ENCODE measurements around the gene NALCN. TPM values are rescaled to one million over a fixed set of nuclear protein-coding genes. Genes with fewer than 3 reads are reported as not detected.

NALCN gene
- total RNA-seq, 4 donors from 2014 or later = 0.12 to 2.0 (median 0.66) TPM

DNA sequence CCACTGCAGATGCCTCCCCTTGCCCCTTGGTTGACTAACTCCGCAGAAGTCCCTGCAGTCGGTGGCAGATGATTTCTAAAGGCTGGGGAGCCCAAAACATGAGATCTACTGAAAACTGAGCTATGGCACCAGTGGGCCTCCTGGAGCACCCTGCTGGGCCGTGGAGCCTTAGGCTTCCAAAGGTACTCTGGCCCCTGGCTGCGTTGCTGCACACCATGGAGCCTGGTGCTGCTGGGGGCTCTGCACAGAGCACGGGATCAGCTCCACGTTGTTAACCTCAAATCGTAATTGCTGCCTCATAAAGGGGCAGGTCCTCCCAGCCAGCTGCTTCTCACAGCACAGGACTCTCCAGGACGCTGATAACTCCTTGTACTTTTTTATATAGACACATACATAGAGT lies 357.5 kb downstream of the NALCN start:
- Histone ChIP-seq H3K27me3 (peaks cover 10% of the 10 kb centered on the region), H3K36me3 (no peaks in the 10 kb centered on the region), H3K4me3 (no peak overlapping the region), H3K27ac (no peak overlapping the region), H3K9me3 (no peaks in the 10 kb centered on the region), H3K4me1 (no peaks in the 10 kb centered on the region)
- TF ChIP-seq EP300 (IDR thresholded peaks at IDR 0.05) (no peak), CTCF (IDR thresholded peaks at IDR 0.05) (no peak), POLR2AphosphoS5 (IDR thresholded peaks at IDR 0.05) (no peak), POLR2A (IDR thresholded peaks at IDR 0.05) (no peak)
- WGBS, 2 donors (ENCODE audit: low coverage in 1 of 2) = 49 to 58% methylated on average over 2 to 5 of the region's 8 CpGs
- no peak for ATAC-seq

DNA sequence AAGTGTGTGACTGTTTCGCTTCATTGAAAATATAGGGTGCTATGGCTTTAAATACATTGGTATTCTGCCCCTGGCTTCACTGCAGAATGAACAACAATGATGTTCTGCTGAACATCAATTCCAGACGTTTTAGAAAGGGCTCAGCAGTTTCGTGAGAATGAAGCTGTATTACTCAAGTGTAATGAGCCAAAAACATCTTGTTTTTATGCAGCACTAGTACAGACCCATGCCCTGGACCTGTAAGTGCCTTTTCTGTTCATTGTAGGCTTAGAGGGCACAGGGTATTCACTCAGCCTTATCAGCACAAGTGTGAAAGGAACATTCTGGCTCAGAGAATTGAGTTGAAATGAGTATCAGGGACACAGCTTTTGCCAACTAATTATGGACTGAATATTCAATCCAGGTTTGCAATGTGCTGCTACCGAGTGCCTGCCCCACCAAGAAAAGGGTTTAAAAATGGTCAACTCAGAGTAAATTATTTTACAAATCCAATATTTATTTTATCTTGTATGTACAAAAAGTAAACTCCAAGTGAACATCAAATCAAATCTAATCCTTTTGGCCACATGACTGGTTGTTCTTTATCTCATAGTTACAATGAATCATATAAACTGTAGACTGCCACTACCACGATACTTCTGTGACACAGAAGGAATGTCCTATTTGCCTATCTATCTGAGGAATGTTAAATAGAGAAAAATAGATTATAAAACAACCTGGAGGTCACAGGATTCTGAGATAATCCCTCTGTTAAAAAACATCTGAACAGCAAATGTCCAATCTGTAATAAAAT lies 362.8 kb downstream of the NALCN start:
- no peak overlapping the region for H3K27ac ChIP-seq
- H3K9me3 ChIP-seq = no peaks in the 10 kb centered on the region
- ATAC-seq = no peak
- H3K36me3 ChIP-seq = no peaks in the 10 kb centered on the region
- no peak for TF ChIP-seq POLR2AphosphoS5 (IDR thresholded peaks at IDR 0.05)
- TF ChIP-seq CTCF (IDR thresholded peaks at IDR 0.05) = no peak
- no peak for TF ChIP-seq EP300 (IDR thresholded peaks at IDR 0.05)
- no peak for TF ChIP-seq POLR2A (IDR thresholded peaks at IDR 0.05)
- 25 to 30% methylated on average over 3 to 5 of the region's 5 CpGs for WGBS, 2 donors (ENCODE audit: low coverage in 1 of 2)
- no peak overlapping the region for H3K4me3 ChIP-seq
- no peaks in the 10 kb centered on the region for H3K27me3 ChIP-seq
- H3K4me1 ChIP-seq = no peaks in the 10 kb centered on the region

GRCh38 chr13:101049166-101049850 lies 367.0 kb downstream of the NALCN start:
- H3K27ac ChIP-seq = no peak overlapping the region
- no peaks in the 10 kb centered on the region for H3K4me1 ChIP-seq
- no peak for TF ChIP-seq CTCF (IDR thresholded peaks at IDR 0.05)
- no peak for TF ChIP-seq EP300 (IDR thresholded peaks at IDR 0.05)
- TF ChIP-seq POLR2AphosphoS5 (IDR thresholded peaks at IDR 0.05) = no peak
- TF ChIP-seq POLR2A (IDR thresholded peaks at IDR 0.05) = no peak
- H3K36me3 ChIP-seq = no peaks in the 10 kb centered on the region
- 59 to 61% methylated on average over 2 to 6 of the region's 6 CpGs for WGBS, 2 donors (ENCODE audit: low coverage in 1 of 2)
- no peak overlapping the region for H3K4me3 ChIP-seq
- ATAC-seq = no peak
- H3K27me3 ChIP-seq = no peaks in the 10 kb centered on the region
- H3K9me3 ChIP-seq = peaks cover 0 to 4% (median 0%) of the 10 kb centered on the region in 3 donors

GRCh38 chr13:101036546-101036945 lies 379.8 kb downstream of the NALCN start:
- Histone ChIP-seq H3K9me3 (peaks cover 0 to 31% (median 0%) of the 10 kb centered on the region in 3 donors), H3K4me1 (no peaks in the 10 kb centered on the region), H3K36me3 (no peaks in the 10 kb centered on the region), H3K4me3 (no peak overlapping the region), H3K27ac (no peak overlapping the region), H3K27me3 (no peaks in the 10 kb centered on the region)
- no peak for ATAC-seq
- TF ChIP-seq EP300 (IDR thresholded peaks at IDR 0.05) = no peak
- TF ChIP-seq CTCF (IDR thresholded peaks at IDR 0.05) = no peak
- no peak for TF ChIP-seq POLR2AphosphoS5 (IDR thresholded peaks at IDR 0.05)
- TF ChIP-seq POLR2A (IDR thresholded peaks at IDR 0.05) = no peak
- 55 to 60% methylated on average over 1 to 4 of the region's 4 CpGs for WGBS, 2 donors (ENCODE audit: low coverage in 1 of 2)

Measured in gastroesophageal sphincter (tissue), 4 donors.